NT2/D1 (cell line): Measurements from ENCODE around the gene STRIP2.

ENCODE experiments used
- DNase-seq: peaks from one replicate; pipeline ENCODE4 v3.0.0-alpha.2; 2011; ENCODE audit warnings: low read depth, low spot score
- H3K27me3 ChIP-seq: 2 replicates; pipeline ENCODE4 v1.6.0; 2011; ENCODE audit warnings: mild to moderate bottlenecking; ENCODE audit not compliant: insufficient read length, insufficient read depth
- H3K36me3 ChIP-seq: 2 replicates; pipeline ENCODE4 v1.6.1; 2011; ENCODE audit warnings: mild to moderate bottlenecking, low read length, mixed read lengths; ENCODE audit not compliant: insufficient read depth, insufficient read length
- H3K4me1 ChIP-seq: 2 replicates; pipeline ENCODE4 v1.5.1; 2011; ENCODE audit not compliant: insufficient read depth, insufficient read length
- H3K4me3 ChIP-seq: 2 replicates; pipeline ENCODE4 v1.5.1; 2011; ENCODE audit warnings: low read depth; ENCODE audit not compliant: insufficient read length
- H3K9ac ChIP-seq: 2 replicates; pipeline ENCODE4 v1.6.0; 2011; ENCODE audit warnings: low read depth; ENCODE audit not compliant: insufficient read length
- H3K9me3 ChIP-seq: 2 replicates; pipeline ENCODE4 v1.5.1; 2011; ENCODE audit warnings: mild to moderate bottlenecking, low read length; ENCODE audit not compliant: insufficient read depth
- SUZ12 ChIP-seq: IDR thresholded peaks from 2 replicates; pipeline ENCODE4 v1.6.1; 2011; ENCODE audit not compliant: insufficient read length, insufficient read depth; ENCODE audit errors: extremely low read depth
- YY1 ChIP-seq: IDR thresholded peaks from 2 replicates; pipeline ENCODE4 v1.6.1; 2011; ENCODE audit not compliant: insufficient read length, insufficient read depth
- ZNF274 ChIP-seq: IDR thresholded peaks from 2 replicates; pipeline ENCODE4 v1.6.1; 2011; ENCODE audit warnings: mild to moderate bottlenecking, low read depth, low read length

The STRIP2 gene

GRCh38 chr7:129458171-129458570 is 23.9 kb downstream of the STRIP2 start:
- no peaks in the 10 kb centered on the region for H3K27me3 ChIP-seq
- no peak overlapping the region for H3K9ac ChIP-seq
- H3K4me3 ChIP-seq, result no peak overlapping the region
- TF ChIP-seq SUZ12, result no peak
- TF ChIP-seq ZNF274, result no peak
- no peak for TF ChIP-seq YY1
- H3K36me3 ChIP-seq, result peaks cover 75% of the 10 kb centered on the region
- H3K4me1 ChIP-seq, result no peaks in the 10 kb centered on the region
- DNase-seq, result no peak
- H3K9me3 ChIP-seq, result no peaks in the 10 kb centered on the region

- Histone ChIP-seq H3K4me3 (no peak overlapping the region), H3K9ac (no peak overlapping the region), H3K27me3 (no peaks in the 10 kb centered on the region), H3K9me3 (no peaks in the 10 kb centered on the region), H3K36me3 (peaks cover 79% of the 10 kb centered on the region), H3K4me1 (no peaks in the 10 kb centered on the region)
- no peak for DNase-seq
- TF ChIP-seq SUZ12 (no peak), ZNF274 (no peak), YY1 (no peak)
Measured at GRCh38 chr7:129461809-129462208, 27.6 kb downstream of the STRIP2 start.

GRCh38 chr7:129462420-129462819 is 28.2 kb downstream of the STRIP2 start:
- DNase-seq, result no peak
- no peaks in the 10 kb centered on the region for H3K27me3 ChIP-seq

GRCh38 chr7:129464194-129464593 is 30.0 kb downstream of the STRIP2 start:
- H3K9me3 ChIP-seq, result no peaks in the 10 kb centered on the region
- no peak overlapping the region for H3K4me3 ChIP-seq
- no peak for TF ChIP-seq SUZ12
- TF ChIP-seq YY1, result no peak
- TF ChIP-seq ZNF274, result no peak
- peaks cover 68% of the 10 kb centered on the region for H3K36me3 ChIP-seq
- H3K27me3 ChIP-seq, result no peaks in the 10 kb centered on the region
- H3K9ac ChIP-seq, result no peak overlapping the region
- no peak for DNase-seq
- H3K4me1 ChIP-seq, result no peaks in the 10 kb centered on the region

More at GRCh38 chr7:129462420-129462819, 28.2 kb downstream of the STRIP2 start:
- TF ChIP-seq YY1 (no peak), ZNF274 (no peak), SUZ12 (no peak)
- H3K9me3 ChIP-seq, result no peaks in the 10 kb centered on the region
- no peak overlapping the region for H3K9ac ChIP-seq
- no peak overlapping the region for H3K4me3 ChIP-seq
- peaks cover 80% of the 10 kb centered on the region for H3K36me3 ChIP-seq
- no peaks in the 10 kb centered on the region for H3K4me1 ChIP-seq

- Histone ChIP-seq H3K27me3 (no peaks in the 10 kb centered on the region), H3K4me1 (no peaks in the 10 kb centered on the region), H3K9ac (no peak overlapping the region), H3K9me3 (no peaks in the 10 kb centered on the region), H3K36me3 (peaks cover 59% of the 10 kb centered on the region), H3K4me3 (no peak overlapping the region)
- TF ChIP-seq YY1 (no peak), SUZ12 (no peak), ZNF274 (no peak)
- no peak for DNase-seq
Measured at GRCh38 chr7:129465080-129465479, 30.8 kb downstream of the STRIP2 start.

- no peaks in the 10 kb centered on the region for H3K9me3 ChIP-seq
- H3K27me3 ChIP-seq, result no peaks in the 10 kb centered on the region
- no peak overlapping the region for H3K4me3 ChIP-seq
- H3K36me3 ChIP-seq, result peaks cover 47% of the 10 kb centered on the region
- H3K9ac ChIP-seq, result no peak overlapping the region
- no peaks in the 10 kb centered on the region for H3K4me1 ChIP-seq
- TF ChIP-seq ZNF274 (no peak), YY1 (no peak), SUZ12 (no peak)
- DNase-seq, result no peak
Measured at GRCh38 chr7:129466796-129467195, 32.6 kb downstream of the STRIP2 start.

GRCh38 chr7:129468087-129468486 is 33.9 kb downstream of the STRIP2 start:
- TF ChIP-seq YY1, result no peak
- TF ChIP-seq SUZ12, result no peak
- no peak for TF ChIP-seq ZNF274
- H3K27me3 ChIP-seq, result no peaks in the 10 kb centered on the region
- no peak overlapping the region for H3K4me3 ChIP-seq
- DNase-seq, result no peak
- H3K9ac ChIP-seq, result no peak overlapping the region
- H3K9me3 ChIP-seq, result no peaks in the 10 kb centered on the region
- no peaks in the 10 kb centered on the region for H3K4me1 ChIP-seq
- H3K36me3 ChIP-seq, result peaks cover 35% of the 10 kb centered on the region

GRCh38 chr7:129468547-129468946 is 34.3 kb downstream of the STRIP2 start:
- Histone ChIP-seq H3K9me3 (no peaks in the 10 kb centered on the region), H3K27me3 (no peaks in the 10 kb centered on the region), H3K4me3 (no peak overlapping the region), H3K9ac (no peak overlapping the region), H3K4me1 (no peaks in the 10 kb centered on the region), H3K36me3 (peaks cover 33% of the 10 kb centered on the region)
- TF ChIP-seq SUZ12, result no peak
- no peak for TF ChIP-seq YY1
- TF ChIP-seq ZNF274, result no peak
- DNase-seq, result no peak
